ENCODE measurements around the gene MN1. TPM values are rescaled to one million over a fixed set of nuclear protein-coding genes. Genes with fewer than 3 reads are reported as not detected.

MN1 gene
- total and polyA plus RNA-seq, 12 donors: 0.64 to 2.7 (median 1.1) TPM

- Histone ChIP-seq H3K27ac (no peak overlapping the region), H3K4me1 (replicated peaks in 1 of 2) (no peaks in the 10 kb centered on the region), H3K9me3 (replicated peaks in 1 of 3) (no peaks in the 10 kb centered on the region), H3K27me3 (no peaks in the 10 kb centered on the region), H3K36me3 (replicated peaks in 1 of 2) (no peaks in the 10 kb centered on the region), H3K4me3 (no peak overlapping the region)
- intact Hi-C loops (cut with DNase I): no loop called here
- TF ChIP-seq CTCF (IDR thresholded peaks at IDR 0.05): no peak
- no peak for TF ChIP-seq POLR2A (IDR thresholded peaks at IDR 0.05)
- 73 to 83% (median 81%) methylated on average over 8 of the region's 8 CpGs for WGBS, 4 donors
- DNase-seq: no peak
These were observed 91.5 kb downstream of the MN1 start for GRCh38 chr22:27709919-27710675.

- intact Hi-C loops (cut with DNase I): no loop called here
- no peaks in the 10 kb centered on the region for H3K36me3 ChIP-seq (replicated peaks in 1 of 2)
- H3K27ac ChIP-seq: no peak overlapping the region
- DNase-seq: no peak
- H3K27me3 ChIP-seq: no peaks in the 10 kb centered on the region
- WGBS, 4 donors: 72 to 87% (median 80%) methylated on average over 5 of the region's 5 CpGs
- TF ChIP-seq POLR2A (IDR thresholded peaks at IDR 0.05) (no peak), CTCF (IDR thresholded peaks at IDR 0.05) (no peak)
- H3K4me3 ChIP-seq: no peak overlapping the region
- no peaks in the 10 kb centered on the region for H3K4me1 ChIP-seq (replicated peaks in 1 of 2)
- H3K9me3 ChIP-seq (replicated peaks in 1 of 3): no peaks in the 10 kb centered on the region
These were observed 95.1 kb downstream of the MN1 start for GRCh38 chr22:27706489-27706888.

- TF ChIP-seq POLR2A (IDR thresholded peaks at IDR 0.05): no peak
- TF ChIP-seq CTCF (IDR thresholded peaks at IDR 0.05): no peak
- intact Hi-C loops (cut with DNase I): no loop called here
- Histone ChIP-seq H3K27me3 (no peaks in the 10 kb centered on the region), H3K27ac (no peak overlapping the region), H3K4me1 (replicated peaks in 1 of 2) (no peaks in the 10 kb centered on the region), H3K9me3 (replicated peaks in 1 of 3) (no peaks in the 10 kb centered on the region), H3K36me3 (replicated peaks in 1 of 2) (no peaks in the 10 kb centered on the region), H3K4me3 (no peak overlapping the region)
- DNase-seq: no peak
- WGBS, 4 donors: 47 to 65% (median 59%) methylated on average over 12 of the region's 12 CpGs
These were observed 96.0 kb downstream of the MN1 start for GRCh38 chr22:27705408-27706080.

GRCh38 chr22:27704581-27704980 is 97.0 kb downstream of the MN1 start:
- H3K27ac ChIP-seq: no peak overlapping the region
- no peak overlapping the region for H3K4me3 ChIP-seq
- no peaks in the 10 kb centered on the region for H3K36me3 ChIP-seq (replicated peaks in 1 of 2)
- H3K9me3 ChIP-seq (replicated peaks in 1 of 3): no peaks in the 10 kb centered on the region
- intact Hi-C loops (cut with DNase I): no loop called here
- no peak for DNase-seq
- H3K27me3 ChIP-seq: no peaks in the 10 kb centered on the region
- WGBS, 4 donors: 93 to 97% (median 94%) methylated on average over 3 to 6 of the region's 6 CpGs; no CpG with 5 or more reads in 1 of the 4 donors
- H3K4me1 ChIP-seq (replicated peaks in 1 of 2): no peaks in the 10 kb centered on the region
- no peak for TF ChIP-seq POLR2A (IDR thresholded peaks at IDR 0.05)
- no peak for TF ChIP-seq CTCF (IDR thresholded peaks at IDR 0.05)

All from adrenal gland (tissue), 12 donors.